HEK293T (cell line): Measurements from ENCODE around the gene HIGD2A.

Experiments
- BHLHE40 ChIP-seq: fragments of 450-650 bp; IDR thresholded peaks from 2 replicates; pipeline ENCODE4 v1.6.1; 2016; ENCODE audit warnings: mild to moderate bottlenecking, moderate library complexity, borderline replicate concordance
- FOXA1 ChIP-seq: fragments of 450-650 bp; IDR thresholded peaks from 2 replicates; pipeline ENCODE4 v1.6.1; 2016; ENCODE audit warnings: mild to moderate bottlenecking
- SUZ12 ChIP-seq: fragments of 450-650 bp; IDR thresholded peaks from 2 replicates; pipeline ENCODE4 v1.6.1; 2016; ENCODE audit warnings: mild to moderate bottlenecking
- TARDBP ChIP-seq: fragments of 450-650 bp; IDR thresholded peaks from 2 replicates; pipeline ENCODE4 v1.6.1; 2016

- TF ChIP-seq BHLHE40 (no peak), FOXA1 (no peak), TARDBP (no peak), SUZ12 (no peak)
These were observed 20.0 kb downstream of the HIGD2A start for GRCh38 chr5:176408590-176408989.
